HG03103 (cell line): Measurements from ENCODE around the gene RPL29.
"Not testable (repeated sequence)": the region's sequence is repeated elsewhere in the genome, so short reads cannot be mapped to it uniquely, and the experiment has no call there.

ENCODE experiments used
- ATAC-seq: cut with Tn5 transposase; IDR thresholded peaks from one replicate; pipeline ENCODE4 v1.9.1; 2021; ENCODE audit warnings: low read depth; ENCODE audit not compliant: unreplicated experiment

The RPL29 gene

GRCh38 chr3:51995346-51996163 lies at the start of gene RPL29:
Gene RPL29, minus strand, starts transcription at chr3:51995895. Its CDS starts 434 bp downstream, at chr3:51995461.
- peak; percentile 81 for ATAC-seq

- no peak for ATAC-seq
Measured at GRCh38 chr3:52044869-52045619, 49.3 kb upstream of the RPL29 start.

- ATAC-seq = no peak
Measured at GRCh38 chr3:52043750-52044149, 48.1 kb upstream of the RPL29 start.

GRCh38 chr3:52043039-52043438 lies 47.3 kb upstream of the RPL29 start:
- ATAC-seq = not testable (repeated sequence)

GRCh38 chr3:52041118-52041731 lies 45.5 kb upstream of the RPL29 start:
- ATAC-seq = no peak

- no peak for ATAC-seq
Measured at GRCh38 chr3:52040600-52040999, 44.9 kb upstream of the RPL29 start.

GRCh38 chr3:52039846-52040245 lies 44.2 kb upstream of the RPL29 start:
- ATAC-seq = no peak

- ATAC-seq = no peak
Measured at GRCh38 chr3:52039426-52039825, 43.7 kb upstream of the RPL29 start.

- no peak for ATAC-seq
Measured at GRCh38 chr3:52038227-52038626, 42.5 kb upstream of the RPL29 start.

GRCh38 chr3:52037291-52037690 lies 41.6 kb upstream of the RPL29 start:
- no peak for ATAC-seq

- ATAC-seq = no peak
Measured at GRCh38 chr3:52036829-52037228, 41.1 kb upstream of the RPL29 start.

GRCh38 chr3:52036222-52036694 lies 40.6 kb upstream of the RPL29 start:
- no peak for ATAC-seq

GRCh38 chr3:52034651-52035050 lies 39.0 kb upstream of the RPL29 start:
- ATAC-seq = no peak

- no peak for ATAC-seq
Measured at GRCh38 chr3:52034212-52034611, 38.5 kb upstream of the RPL29 start.

GRCh38 chr3:52033748-52034147 lies 38.1 kb upstream of the RPL29 start:
- not testable (repeated sequence) for ATAC-seq

- no peak for ATAC-seq
Measured at GRCh38 chr3:52032702-52033408, 37.2 kb upstream of the RPL29 start.

- no peak for ATAC-seq
Measured at GRCh38 chr3:52031896-52032295, 36.2 kb upstream of the RPL29 start.

GRCh38 chr3:52030714-52031310 lies 35.1 kb upstream of the RPL29 start:
- no peak for ATAC-seq

- ATAC-seq = no peak
Measured at GRCh38 chr3:52029535-52029934, 33.8 kb upstream of the RPL29 start.

GRCh38 chr3:52029053-52029452 lies 33.4 kb upstream of the RPL29 start:
- ATAC-seq = no peak
